Activated CD8-positive, alpha-beta memory T cell treated with anti-CD3 and anti-CD28 coated beads for 1 hour (primary cell): ENCODE results near the gene MISP3.

Source experiments
- DNase-seq, 2 donors: peaks; one replicate each; pipeline ENCODE4 v3.0.0-alpha.2; 2020; ENCODE audit warnings: low read depth in 1 of 2; ENCODE audit errors: extremely low read depth in 1 of 2

Gene MISP3

GRCh38 chr19:14119146-14119545, 46.6 kb downstream of the MISP3 start:
- no peak for DNase-seq

GRCh38 chr19:14119644-14120496, 47.3 kb downstream of the MISP3 start:
- DNase-seq: no peak

- no peak for DNase-seq
Measured at GRCh38 chr19:14120497-14120780, 47.9 kb downstream of the MISP3 start.

GRCh38 chr19:14122924-14123323, 50.3 kb downstream of the MISP3 start:
- DNase-seq: no peak
